Stimulated activated naive CD4-positive, alpha-beta T cell treated with Interleukin-2 at 50 U/mL for 16 hours (primary cell): ENCODE measurements around the gene RIPOR3.
"Not testable (repeated sequence)": the region's sequence is repeated elsewhere in the genome, so short reads cannot be mapped to it uniquely, and the experiment has no call there.

Source experiments
- DNase-seq: peaks from one replicate; lab custom pipeline; 2025; lab: John Stamatoyannopoulos, UW

RIPOR3 gene

DNA sequence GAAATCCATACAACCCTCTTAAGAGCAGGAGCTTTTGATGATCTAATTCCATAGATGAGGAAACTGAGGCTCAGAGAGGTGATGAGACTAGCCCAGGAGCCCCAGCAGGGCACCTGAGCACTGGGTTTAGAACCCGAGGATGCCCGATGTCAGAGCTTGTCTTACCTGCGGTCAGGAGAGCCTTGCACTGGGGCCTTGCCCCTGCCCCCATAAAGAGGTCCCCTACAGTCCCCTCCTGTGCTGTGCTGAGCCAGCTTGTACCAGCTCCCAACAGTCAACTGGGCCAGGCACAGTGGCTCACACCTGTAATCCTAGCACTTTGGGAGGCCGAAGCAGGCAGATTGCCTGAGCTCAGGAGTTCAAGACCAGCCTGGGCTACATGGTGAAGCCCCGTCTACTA is 58.6 kb downstream of the RIPOR3 start:
- no peak for DNase-seq

DNA sequence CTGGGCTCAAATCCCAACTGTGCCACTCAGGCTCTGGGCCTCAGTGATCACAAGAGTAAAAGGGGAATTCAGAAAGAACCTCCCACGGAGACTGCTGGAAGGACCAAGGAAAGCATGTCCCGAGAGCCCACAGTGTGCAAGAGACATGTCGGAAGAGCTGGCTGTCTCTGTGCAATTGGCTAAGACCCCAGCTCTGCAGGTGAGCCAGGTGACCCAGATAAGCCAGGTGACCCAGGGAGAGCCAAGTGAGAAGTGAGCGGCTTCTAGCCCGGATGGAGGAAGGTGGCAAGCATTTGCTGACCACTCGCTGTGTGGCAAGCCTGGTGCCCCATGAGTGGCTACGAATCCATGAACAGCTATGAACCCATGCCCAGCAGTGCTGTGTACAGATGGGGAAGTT is 59.1 kb downstream of the RIPOR3 start:
- no peak for DNase-seq

DNA sequence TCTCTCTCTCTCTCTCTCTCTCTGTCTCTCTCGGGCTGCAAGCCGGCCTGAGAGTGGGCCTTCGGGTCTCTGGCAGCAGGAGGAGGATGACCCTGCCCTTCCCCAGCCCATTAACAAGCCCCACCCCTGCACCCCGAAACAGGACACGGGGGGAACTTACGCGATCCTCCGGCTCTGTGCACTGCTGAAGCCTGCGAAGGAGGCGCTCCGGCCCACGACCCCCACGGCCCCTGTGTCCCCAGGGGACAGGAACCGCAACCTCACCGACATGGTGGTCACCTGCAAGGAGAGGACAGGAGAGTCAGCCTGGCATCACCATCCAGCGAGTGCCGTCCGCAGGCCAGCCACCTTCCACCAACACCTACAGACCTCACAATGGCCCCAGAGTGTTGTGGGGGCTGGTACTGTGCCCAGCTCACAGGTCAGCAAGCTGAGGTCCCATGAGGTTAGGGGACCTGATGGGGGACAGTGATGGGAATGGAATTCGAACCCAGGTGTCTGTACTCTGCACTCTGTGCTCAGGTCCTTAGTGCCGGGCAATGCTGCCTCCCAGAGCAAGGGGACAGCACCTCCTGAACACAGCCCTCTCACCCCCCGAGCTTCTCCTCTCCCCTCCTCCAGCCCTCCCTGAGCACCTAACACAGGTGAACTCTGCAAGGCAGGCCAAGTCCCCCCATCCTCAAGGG is 60.6 kb downstream of the RIPOR3 start:
- DNase-seq = no peak

DNA sequence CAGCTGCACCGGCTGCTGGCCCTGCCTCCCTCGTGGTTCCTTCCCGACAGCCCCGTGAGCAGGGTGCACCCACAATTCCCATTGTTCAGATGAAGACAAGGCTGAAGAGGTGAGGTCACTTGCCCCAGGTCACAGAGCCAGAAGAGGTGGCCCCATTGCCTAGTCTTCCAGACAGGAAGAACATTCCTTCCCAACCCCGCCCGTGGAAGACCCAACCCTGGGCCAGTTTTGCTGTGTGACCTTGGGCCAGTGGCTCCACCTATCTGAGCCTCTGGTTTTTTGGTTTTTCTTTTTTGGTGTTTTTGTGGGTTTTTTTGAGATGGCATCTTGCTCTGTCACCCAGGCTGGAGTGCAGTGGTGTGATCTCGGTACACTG is 61.7 kb downstream of the RIPOR3 start:
- DNase-seq = no peak

DNA sequence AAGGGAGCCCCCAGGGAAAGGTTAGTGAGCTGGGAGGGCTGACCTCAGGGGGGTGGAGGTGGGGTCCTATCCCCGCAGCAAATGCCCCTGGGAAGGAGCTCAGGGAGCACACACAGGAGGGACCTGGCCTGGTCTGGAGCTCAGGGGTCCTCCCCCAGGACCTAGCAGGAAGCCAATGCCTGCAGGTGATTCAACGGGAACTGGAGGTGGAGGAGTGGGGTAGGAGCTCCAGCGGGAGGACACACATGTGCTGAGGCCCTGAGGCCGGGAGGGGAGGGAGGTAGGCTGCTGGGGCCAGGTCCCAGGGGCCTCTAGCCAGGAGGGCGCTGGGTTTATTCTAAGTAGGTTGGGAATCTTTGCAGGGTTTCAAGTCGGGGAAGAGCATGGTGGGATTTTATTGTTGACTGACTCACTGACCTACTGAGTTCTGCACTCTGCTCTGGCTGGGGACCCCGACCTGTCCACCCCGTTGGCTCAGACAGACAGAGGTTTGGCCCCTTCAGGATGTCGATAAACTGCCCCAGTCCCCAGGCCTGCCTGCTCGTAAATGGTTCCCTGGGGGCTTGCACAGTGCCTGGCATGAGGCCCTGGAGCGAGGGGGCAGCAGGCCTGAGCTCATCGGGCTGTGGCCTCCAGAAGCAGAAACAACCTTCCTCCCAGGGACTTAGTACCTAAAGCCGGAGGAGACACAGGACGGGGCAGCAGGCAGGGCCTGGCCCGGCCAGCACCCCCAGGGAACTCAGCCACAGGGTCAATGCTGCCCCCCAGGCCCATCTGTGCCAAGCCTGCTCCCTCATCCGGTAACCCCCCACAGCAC is 62.3 kb downstream of the RIPOR3 start:
- DNase-seq = no peak

DNA sequence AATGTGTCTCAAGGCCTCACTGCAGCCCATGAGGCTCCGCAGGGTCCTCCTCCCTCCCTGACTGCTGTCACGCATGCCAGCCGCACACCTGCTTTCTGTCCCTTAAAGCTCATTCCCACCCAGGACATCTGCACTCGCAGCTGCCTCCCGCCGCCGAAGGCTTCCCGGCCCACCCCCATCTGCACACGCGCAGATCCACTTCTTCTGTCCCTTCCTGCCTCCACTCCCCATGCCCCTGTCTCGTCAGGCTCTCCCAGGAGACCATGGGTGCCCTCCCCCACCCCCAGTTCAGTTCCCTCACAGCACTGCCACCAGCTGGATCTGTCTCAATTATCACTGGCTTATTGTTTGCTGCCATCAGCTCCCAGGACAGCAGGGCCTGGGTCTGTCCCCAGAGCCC is 63.0 kb downstream of the RIPOR3 start:
- no peak for DNase-seq

DNA sequence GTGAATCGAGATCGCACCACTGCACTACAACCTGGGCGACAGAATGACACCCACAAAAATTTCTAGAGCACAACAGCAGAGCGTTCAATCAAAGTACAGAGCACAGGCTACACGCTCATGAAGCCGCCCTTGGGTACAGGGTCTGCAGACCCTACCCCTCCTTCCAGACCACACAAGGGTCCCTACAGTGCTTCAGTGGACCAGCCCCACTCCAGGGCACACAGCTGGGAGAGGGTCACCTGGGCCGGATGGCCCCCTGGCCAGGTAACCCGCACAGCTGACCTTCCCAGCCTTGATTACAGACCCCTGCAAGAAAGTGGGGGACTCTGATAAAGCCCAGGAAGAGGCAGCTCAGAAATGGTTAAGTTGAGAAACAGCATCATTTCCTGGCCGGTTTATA is 63.6 kb downstream of the RIPOR3 start:
- DNase-seq = no peak

DNA sequence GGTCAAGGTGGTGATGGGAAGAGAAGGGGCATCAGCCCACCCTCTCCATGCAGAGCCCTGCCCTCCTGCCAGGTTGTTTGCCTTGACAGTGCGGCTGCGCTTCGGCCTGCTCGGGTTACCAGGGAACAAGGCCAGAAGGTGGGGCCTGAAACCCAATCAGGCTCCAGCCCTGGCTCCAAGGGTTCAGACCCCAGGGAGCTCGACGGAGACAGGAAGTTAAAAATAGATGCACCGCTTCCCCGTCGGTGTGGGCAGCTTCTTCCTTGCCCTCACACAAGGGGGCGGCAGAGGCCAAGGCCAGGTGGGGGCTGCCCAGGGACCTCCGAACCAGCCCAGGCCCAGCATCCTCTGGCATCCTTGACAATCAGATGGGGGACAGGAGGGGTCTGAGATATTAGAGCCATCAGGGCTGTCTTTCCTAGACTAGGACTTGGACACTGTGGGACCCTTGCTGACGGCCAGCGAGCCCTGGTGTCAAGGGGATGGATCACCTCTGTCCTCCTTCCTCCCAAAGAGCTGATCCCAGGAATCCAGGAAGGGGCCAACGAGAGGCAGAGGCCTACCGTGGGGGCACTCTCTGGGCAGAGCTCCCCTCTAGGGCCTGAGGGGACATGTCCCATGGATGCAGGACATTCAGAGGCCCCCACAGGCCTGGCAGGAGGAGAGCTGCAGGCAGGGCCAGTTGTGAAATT is 65.2 kb downstream of the RIPOR3 start:
- peak; percentile 4 for DNase-seq

DNA sequence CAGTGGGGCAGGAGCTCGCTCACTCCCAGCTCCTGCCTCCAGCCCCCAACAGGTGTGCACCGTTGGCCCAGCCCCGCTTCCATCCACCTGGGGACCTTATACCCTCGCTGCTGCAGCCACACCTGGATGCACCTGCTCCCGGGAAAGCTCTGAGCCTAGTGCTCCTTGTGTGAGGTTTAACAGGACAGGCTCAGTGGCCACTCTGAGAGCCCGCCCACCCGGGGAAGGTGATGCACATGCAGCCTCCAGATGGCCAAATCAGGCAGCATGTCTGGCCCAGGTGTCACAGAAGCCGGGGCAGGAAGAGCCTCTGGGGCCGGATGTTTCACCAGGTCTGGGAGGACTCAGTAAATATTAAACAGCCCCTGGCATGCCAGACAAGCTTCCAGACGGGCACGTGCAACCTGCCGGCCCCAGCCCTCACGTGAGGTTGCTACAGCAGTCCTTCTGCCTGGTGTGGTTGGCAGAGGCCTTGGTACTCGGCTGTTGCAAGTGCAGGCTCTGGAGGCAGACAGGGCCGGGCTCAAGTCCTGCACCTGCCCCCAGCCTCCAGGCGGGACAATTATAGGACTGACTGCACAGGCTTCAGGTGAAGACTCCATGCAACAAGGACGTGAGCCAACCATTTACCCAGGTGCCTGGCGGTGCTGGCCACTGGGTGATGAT is 66.9 kb downstream of the RIPOR3 start:
- no peak for DNase-seq

DNA sequence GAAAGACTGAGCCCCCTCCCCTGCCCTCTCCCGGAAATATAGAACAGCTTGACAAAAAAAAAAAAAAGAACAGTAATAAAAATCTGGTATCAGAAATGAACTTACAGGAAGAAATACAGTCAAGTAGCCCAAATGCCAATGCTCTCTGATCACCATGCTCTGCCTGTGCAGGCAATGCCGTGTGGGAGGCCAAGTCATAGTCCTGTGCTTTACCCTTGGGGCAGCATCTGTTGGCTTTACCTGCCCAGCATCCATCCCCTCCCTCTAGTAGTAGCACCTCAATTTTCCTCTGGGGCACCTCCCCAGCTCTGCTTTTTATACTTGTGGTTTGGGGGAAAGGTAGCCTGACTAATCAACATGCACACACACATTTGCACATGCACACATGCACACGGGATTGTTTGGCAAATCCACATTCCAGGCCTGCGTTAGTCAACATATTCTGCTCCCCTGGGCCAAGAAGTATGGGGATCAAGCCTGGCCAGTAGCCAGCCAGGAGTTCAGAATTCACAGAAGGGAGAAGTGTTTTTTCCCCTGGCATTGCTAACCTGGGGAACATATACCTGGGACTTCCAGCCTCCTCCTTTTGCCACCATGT is 70.2 kb downstream of the RIPOR3 start:
- no peak for DNase-seq

DNA sequence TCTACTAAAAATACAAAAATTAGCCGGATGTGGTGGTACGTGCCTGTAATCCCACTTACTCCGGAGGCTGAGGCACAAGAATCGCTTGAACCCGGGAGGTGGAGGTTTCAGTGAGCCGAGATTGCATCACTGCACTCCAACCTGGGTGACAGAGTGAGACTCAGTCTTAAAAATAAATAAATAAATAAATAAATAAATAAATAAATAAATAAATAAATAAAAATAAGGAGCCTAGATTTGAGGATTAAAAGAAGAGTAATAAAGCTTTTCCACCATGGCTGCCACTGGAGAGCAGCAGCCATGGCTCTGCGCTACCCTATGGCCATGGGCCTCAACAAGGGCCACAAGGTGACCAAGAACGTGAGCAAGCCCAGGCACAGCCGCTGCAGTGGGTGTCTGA is 70.9 kb downstream of the RIPOR3 start:
- DNase-seq = not testable (repeated sequence)

DNA sequence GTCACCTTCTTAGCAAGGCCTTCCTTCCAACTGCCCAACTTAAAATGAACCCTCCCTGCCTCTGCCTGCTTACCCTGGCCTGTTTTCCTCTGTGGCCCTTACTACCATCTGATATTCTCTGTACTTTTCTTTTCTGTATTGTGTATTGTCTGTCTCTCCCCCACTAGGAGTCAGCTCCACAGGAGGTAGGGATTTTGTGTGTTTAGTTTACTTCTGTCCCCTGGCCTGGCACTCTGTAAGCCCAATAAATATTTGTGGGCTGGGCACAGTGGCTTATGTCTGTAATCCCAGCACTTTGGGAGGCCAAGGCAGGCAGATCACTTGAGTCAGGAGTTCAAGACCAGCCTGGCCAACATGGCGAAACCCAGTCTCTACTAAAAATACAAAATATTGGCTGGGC is 72.8 kb downstream of the RIPOR3 start:
- DNase-seq = no peak

DNA sequence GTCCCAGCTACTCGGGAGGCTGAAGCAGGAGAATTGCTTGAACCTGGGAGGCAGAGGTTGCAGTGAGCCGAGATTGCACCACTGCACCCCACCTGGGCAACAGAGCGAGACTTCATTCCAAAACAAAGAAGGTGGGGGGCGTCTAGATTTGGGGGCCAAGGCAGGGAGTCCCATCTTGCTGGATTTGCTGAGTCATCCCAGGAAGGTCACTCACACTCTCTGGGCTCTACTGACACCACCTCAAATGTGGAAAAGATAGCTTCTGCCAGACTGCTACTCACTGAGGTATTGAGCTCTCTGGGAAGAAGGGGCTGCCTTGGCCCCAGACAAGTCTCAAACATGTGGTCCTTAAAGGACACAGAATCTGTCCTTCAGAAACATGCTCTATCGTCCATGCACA is 74.3 kb downstream of the RIPOR3 start:
- no peak for DNase-seq

DNA sequence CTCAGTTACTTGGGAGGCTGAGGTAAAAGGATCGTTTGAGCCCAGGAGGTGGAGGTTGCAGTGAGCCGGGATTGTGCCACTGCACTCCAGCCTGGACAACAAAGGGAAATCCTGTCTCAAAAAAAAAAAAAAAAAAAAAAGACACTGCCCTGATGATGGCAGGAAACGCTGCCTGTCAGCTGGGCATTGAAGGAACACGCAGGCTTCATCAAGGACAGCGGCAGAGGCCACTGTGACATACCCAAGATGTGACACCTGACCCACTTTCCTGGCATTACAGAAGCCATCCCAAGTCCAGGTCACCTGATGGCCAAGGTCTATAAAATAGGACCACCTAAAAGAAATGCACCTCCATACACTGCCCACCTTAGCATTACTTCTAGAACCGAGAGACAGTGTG is 75.9 kb downstream of the RIPOR3 start:
- no peak for DNase-seq

DNA sequence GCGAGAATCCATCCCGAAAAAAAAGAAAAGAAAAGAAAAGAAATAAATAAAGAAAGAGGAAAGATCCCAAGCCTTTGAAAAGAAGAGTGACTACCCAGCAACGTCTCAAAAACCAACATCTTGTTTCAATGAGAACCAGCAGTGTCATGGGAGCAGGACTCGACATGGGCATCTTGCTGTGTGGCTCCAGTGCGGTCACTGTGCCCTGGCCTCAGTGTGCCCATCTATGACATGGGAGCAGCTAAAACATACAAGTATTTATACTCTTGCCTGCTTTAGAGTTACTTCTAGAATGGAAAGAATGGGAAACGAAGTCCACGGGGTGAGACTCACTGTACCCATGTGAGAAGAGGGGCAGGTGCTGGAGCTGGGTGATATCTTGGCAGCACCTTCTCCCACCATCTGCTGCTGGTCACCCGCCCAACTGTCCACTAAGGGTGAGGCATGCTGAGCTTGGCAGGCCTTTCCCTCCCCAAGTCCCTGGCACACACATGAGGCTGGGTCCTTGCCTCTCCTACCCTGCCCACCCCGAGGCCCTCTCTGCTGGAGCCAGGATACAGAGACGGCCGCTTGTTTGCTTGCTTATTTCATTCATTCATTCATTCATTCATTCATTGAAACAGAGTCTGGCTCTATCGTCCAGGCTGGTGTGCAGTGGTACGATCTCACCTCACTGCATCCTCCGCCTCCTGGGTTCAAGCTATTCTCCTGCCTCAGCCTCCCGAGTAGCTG is 77.7 kb downstream of the RIPOR3 start:
- DNase-seq = no peak

DNA sequence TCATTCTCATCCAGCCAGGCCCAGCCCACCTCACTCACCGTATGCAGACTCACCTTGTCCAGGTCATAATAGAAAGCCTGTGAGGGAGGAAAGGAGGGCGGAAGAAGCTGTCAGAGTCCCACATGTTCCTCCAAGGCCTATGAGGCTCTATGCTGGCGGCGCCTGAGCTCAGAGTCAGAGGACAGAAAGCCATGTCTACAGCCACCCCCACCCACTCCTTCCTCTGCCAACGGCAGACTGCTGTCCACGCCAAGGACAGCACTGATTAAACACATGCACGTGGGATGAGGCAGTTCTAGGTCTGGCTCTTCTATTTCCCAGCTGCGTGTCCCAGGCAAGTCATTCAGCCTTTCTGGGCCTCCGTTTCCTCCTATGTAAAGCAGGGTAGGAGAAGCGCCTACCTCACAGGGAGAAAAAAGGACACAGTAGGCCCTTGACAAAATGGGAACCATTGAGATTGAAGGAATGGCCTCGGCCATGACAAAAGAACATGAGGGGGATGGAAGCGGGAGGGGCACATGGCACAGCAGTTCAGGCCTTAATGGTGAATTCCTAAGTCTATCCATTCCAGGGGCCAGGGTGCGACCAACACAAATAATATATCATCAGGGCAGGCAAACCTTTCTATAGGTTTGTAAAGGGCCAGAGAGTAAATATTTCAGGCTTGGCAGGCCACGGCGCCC is 80.1 kb downstream of the RIPOR3 start:
- no peak for DNase-seq

DNA sequence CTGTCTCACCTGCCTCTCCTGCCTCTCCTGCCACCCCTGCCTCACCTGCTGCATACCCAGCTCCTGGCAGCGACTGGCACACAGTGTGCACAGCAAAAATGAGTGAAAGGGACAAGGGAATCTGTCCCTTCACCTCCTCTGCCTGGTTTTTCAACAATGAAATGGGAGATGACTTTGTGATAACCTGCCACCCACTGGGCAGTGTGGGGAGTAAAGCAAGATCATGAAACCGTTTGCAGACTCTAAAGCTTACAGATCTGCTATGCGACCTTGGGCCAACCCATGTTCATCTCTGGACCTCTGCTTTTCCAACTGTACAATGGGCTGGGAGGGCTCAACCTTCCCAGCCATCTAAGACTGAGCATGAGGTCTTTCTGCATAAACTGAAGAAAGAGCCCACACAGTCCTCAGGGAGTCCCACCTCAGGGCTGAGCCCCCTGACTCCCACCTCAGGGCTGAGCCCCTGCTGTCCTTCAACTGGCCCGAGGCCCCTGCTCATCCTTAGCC is 81.1 kb downstream of the RIPOR3 start:
- no peak for DNase-seq

DNA sequence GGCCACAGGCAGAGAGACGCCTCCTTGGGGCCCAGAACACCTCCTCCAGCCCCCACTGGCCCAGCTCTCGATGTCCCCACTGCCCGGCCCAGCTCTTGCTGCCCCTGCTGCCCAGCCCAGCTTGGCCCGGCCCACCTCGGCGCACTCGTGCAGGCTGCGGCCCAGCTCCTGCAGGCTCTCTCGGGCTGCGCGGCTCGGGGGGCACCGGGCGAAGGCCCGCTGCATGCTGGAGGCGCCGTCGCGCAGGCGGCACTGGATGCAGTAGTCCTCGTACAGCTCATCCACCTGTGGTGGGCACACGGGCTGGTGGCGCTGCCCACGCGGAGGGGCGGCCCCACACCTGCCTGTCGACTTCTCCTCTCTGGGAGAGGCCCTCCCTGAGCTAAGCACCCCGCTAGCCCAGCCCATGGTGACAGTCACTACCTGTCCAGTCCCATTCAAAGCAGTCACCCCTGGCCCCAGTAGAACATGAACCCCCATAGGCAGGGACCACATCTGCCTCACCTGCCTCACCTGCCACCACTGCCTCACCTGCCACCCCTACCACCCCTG is 81.8 kb downstream of the RIPOR3 start:
- no peak for DNase-seq

DNA sequence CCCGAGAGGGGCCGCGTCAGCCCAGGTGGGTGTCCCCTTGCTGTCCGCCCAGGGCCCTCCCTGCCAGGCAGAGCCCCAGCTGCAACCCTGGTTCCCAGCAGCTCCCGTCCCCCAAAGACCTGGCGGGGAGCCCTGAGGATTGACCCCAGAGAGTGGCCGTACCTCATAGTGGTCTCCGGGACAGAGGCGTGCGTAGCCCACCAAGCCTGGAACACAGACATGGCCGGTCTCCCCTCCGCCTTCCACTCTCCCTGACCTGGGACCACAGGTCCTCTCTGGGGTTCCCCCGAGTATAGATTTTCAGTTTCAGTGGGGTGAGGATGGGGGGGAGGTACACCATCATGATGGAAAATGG is 82.6 kb downstream of the RIPOR3 start:
- DNase-seq = no peak
